ENCODE results near the gene SEL1L3.

DNA sequence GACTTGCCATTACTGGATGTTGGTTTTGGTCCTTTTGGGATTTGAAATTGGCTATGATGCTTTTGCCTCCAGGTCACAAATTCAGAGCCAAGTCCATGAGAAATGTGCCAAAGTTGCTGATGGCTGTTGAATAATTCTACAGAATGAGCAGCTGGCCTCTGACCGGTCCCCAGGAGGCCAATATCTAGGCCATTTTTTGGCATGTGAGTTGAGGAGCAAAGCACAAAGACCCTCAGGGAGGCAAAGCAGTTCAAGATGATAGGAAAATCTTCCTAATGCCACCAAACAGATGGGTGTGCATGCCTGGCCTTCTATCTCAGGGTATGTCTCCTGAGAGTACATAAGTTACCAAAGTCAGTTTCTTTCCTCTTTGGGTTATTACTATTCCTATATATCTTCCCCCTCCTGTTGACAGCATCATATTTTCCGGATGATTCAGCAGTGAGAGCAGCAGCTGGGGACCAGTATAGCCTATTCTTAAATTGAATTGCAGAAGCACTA, 44.4 kb downstream of the SEL1L3 start:
- TF ChIP-seq, protein P1, sequence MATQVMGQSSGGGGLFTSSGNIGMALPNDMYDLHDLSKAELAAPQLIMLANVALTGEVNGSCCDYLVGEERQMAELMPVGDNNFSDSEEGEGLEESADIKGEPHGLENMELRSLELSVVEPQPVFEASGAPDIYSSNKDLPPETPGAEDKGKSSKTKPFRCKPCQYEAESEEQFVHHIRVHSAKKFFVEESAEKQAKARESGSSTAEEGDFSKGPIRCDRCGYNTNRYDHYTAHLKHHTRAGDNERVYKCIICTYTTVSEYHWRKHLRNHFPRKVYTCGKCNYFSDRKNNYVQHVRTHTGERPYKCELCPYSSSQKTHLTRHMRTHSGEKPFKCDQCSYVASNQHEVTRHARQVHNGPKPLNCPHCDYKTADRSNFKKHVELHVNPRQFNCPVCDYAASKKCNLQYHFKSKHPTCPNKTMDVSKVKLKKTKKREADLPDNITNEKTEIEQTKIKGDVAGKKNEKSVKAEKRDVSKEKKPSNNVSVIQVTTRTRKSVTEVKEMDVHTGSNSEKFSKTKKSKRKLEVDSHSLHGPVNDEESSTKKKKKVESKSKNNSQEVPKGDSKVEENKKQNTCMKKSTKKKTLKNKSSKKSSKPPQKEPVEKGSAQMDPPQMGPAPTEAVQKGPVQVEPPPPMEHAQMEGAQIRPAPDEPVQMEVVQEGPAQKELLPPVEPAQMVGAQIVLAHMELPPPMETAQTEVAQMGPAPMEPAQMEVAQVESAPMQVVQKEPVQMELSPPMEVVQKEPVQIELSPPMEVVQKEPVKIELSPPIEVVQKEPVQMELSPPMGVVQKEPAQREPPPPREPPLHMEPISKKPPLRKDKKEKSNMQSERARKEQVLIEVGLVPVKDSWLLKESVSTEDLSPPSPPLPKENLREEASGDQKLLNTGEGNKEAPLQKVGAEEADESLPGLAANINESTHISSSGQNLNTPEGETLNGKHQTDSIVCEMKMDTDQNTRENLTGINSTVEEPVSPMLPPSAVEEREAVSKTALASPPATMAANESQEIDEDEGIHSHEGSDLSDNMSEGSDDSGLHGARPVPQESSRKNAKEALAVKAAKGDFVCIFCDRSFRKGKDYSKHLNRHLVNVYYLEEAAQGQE (tag by site-specific recombination; IDR thresholded peaks at IDR 0.05): no peak
- TF ChIP-seq, protein P2, sequence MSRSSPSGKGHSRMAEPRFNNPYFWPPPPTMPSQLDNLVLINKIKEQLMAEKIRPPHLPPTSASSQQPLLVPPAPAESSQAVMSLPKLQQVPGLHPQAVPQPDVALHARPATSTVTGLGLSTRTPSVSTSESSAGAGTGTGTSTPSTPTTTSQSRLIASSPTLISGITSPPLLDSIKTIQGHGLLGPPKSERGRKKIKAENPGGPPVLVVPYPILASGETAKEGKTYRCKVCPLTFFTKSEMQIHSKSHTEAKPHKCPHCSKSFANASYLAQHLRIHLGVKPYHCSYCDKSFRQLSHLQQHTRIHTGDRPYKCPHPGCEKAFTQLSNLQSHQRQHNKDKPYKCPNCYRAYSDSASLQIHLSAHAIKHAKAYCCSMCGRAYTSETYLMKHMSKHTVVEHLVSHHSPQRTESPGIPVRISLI (tag by site-specific recombination; IDR thresholded peaks at IDR 0.05): no peak
- TF ChIP-seq, protein P3, sequence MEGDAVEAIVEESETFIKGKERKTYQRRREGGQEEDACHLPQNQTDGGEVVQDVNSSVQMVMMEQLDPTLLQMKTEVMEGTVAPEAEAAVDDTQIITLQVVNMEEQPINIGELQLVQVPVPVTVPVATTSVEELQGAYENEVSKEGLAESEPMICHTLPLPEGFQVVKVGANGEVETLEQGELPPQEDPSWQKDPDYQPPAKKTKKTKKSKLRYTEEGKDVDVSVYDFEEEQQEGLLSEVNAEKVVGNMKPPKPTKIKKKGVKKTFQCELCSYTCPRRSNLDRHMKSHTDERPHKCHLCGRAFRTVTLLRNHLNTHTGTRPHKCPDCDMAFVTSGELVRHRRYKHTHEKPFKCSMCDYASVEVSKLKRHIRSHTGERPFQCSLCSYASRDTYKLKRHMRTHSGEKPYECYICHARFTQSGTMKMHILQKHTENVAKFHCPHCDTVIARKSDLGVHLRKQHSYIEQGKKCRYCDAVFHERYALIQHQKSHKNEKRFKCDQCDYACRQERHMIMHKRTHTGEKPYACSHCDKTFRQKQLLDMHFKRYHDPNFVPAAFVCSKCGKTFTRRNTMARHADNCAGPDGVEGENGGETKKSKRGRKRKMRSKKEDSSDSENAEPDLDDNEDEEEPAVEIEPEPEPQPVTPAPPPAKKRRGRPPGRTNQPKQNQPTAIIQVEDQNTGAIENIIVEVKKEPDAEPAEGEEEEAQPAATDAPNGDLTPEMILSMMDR (tag by site-specific recombination; IDR thresholded peaks at IDR 0.05): no peak
- TF ChIP-seq ZNF366 (tag by site-specific recombination; conservative IDR thresholded peaks at IDR 0.05) (no peak), BCL11A (tag by site-specific recombination; IDR thresholded peaks at IDR 0.05; ENCODE audit: low read depth) (no peak)
